Measurements from ENCODE around the gene RTN3.

DNA sequence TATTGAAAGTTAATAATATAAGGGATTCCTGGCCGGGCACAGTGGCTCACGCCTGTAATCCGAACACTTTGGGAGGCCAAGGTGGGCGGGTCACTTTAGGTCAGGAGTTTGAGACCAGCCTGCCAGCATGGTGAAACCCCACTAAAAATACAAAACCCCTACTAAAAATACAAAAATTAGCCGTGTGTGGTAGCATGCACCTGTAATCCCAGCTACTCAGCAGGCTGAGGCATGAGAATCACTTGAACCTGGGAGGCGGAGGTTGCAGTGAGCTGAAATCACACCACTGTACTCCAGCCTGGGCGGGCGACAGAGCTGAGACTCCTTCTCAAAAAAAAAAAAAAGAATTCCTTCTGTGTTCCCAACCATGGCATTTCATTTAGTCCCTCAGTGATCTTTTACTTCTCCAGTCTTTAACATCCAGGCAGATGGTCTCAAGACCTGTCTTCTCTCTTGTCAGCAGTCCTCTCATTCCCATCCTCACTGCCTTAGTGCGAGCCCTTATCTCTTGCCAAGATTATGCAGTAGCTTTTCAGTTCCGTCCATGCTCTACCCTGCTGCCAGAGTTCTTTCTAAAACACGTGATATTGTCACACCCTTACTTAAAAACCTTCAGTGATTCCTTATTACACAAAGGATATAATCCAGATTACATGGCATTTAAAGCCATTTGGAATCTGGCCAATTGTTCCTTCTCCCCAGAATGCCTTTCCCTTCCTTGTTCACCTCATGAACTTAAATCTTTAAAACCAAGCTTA, 17.9 kb downstream of the RTN3 start:
- TF ChIP-seq, protein P1, sequence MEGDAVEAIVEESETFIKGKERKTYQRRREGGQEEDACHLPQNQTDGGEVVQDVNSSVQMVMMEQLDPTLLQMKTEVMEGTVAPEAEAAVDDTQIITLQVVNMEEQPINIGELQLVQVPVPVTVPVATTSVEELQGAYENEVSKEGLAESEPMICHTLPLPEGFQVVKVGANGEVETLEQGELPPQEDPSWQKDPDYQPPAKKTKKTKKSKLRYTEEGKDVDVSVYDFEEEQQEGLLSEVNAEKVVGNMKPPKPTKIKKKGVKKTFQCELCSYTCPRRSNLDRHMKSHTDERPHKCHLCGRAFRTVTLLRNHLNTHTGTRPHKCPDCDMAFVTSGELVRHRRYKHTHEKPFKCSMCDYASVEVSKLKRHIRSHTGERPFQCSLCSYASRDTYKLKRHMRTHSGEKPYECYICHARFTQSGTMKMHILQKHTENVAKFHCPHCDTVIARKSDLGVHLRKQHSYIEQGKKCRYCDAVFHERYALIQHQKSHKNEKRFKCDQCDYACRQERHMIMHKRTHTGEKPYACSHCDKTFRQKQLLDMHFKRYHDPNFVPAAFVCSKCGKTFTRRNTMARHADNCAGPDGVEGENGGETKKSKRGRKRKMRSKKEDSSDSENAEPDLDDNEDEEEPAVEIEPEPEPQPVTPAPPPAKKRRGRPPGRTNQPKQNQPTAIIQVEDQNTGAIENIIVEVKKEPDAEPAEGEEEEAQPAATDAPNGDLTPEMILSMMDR (IDR thresholded peaks at IDR 0.05), result no peak
- TF ChIP-seq ZFX (IDR thresholded peaks at IDR 0.05; ENCODE audit: borderline replicate concordance), result no peak

Data from 22Rv1 (cell line).